ENCODE data around the gene NEK9.

DNA sequence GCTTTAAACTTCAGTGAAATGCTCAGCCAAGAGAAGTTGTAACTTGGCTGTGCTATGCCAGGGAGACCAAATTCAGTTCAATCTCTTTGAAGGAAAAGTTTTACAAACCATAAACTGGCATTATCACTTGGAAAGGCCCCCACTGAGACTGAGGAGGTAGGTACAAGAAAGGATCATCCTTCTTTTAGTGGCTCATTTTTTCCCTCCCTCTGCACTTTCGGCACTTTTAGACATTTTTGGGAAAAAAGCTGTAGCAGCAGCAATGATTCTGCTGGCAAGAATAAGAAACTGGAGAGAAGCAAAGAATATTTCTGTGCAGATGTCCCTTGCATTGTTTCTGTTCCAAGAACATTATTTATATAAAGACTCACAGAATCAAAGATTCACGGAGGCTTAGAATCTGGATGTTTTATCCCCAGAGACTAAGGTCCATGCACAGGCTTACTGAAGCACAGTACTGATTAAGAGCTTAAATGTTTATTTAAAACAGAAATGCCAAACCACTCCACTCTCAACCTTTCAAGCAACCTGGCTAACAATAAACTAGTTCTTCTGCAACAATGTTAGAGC is 45.1 kb downstream of the NEK9 start:
- TF ChIP-seq GLIS3 (CRISPR knock-in tag; IDR thresholded peaks at IDR 0.05), result no peak
- TF ChIP-seq ZFP3 (CRISPR knock-in tag; IDR thresholded peaks at IDR 0.05), result no peak
- TF ChIP-seq, protein P1, sequence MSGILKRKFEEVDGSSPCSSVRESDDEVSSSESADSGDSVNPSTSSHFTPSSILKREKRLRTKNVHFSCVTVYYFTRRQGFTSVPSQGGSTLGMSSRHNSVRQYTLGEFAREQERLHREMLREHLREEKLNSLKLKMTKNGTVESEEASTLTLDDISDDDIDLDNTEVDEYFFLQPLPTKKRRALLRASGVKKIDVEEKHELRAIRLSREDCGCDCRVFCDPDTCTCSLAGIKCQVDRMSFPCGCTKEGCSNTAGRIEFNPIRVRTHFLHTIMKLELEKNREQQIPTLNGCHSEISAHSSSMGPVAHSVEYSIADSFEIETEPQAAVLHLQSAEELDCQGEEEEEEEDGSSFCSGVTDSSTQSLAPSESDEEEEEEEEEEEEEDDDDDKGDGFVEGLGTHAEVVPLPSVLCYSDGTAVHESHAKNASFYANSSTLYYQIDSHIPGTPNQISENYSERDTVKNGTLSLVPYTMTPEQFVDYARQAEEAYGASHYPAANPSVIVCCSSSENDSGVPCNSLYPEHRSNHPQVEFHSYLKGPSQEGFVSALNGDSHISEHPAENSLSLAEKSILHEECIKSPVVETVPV (CRISPR knock-in tag; IDR thresholded peaks at IDR 0.05), result no peak
- TF ChIP-seq, protein P2, sequence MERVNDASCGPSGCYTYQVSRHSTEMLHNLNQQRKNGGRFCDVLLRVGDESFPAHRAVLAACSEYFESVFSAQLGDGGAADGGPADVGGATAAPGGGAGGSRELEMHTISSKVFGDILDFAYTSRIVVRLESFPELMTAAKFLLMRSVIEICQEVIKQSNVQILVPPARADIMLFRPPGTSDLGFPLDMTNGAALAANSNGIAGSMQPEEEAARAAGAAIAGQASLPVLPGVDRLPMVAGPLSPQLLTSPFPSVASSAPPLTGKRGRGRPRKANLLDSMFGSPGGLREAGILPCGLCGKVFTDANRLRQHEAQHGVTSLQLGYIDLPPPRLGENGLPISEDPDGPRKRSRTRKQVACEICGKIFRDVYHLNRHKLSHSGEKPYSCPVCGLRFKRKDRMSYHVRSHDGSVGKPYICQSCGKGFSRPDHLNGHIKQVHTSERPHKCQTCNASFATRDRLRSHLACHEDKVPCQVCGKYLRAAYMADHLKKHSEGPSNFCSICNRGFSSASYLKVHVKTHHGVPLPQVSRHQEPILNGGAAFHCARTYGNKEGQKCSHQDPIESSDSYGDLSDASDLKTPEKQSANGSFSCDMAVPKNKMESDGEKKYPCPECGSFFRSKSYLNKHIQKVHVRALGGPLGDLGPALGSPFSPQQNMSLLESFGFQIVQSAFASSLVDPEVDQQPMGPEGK (CRISPR knock-in tag; IDR thresholded peaks at IDR 0.05; ENCODE audit: borderline replicate concordance), result no peak
- TF ChIP-seq ZFP30 (CRISPR knock-in tag; IDR thresholded peaks at IDR 0.05), result no peak

Measured in SK-N-SH treated with all-trans-retinoic acid at 6 μM for 48 hours (cell line).